NT2/D1 (cell line): Measurements from ENCODE around the gene LRRC23.

Source experiments
- YY1 ChIP-seq: IDR thresholded peaks from 2 replicates; pipeline ENCODE4 v1.6.1; 2011; ENCODE audit not compliant: insufficient read length, insufficient read depth
- ZNF274 ChIP-seq: IDR thresholded peaks from 2 replicates; pipeline ENCODE4 v1.6.1; 2011; ENCODE audit warnings: mild to moderate bottlenecking, low read depth, low read length

GRCh38 chr12:6914947-6915788, 10.5 kb downstream of the LRRC23 start:
- TF ChIP-seq YY1 = no peak
- TF ChIP-seq ZNF274 = no peak
